Esophagus muscularis mucosa (tissue), 4 donors: Measurements from ENCODE around the gene EPHB1.

Experiments used
- EP300 ChIP-seq: sonication (generic); formaldehyde crosslinking; IDR thresholded peaks from one replicate; pipeline ENCODE4 v1.6.1; 2017; ENCODE audit warnings: antibody characterized with exemption
- POLR2A ChIP-seq: fragments of 450-650 bp; IDR thresholded peaks from one replicate; pipeline ENCODE4 v1.6.1; 2017; ENCODE audit warnings: antibody characterized with exemption, moderate library complexity, mild to moderate bottlenecking, low read depth
- POLR2AphosphoS5 ChIP-seq, 2 donors: sonication (generic); formaldehyde crosslinking; IDR thresholded peaks; one replicate each; pipeline ENCODE4 v1.6.1; 2017; ENCODE audit warnings: antibody characterized with exemption in 2 of 2
- TF ChIP-seq, protein P1 (sequence below), 3 experiments: fragments of 200-600 bp in 2 of 3; fragments of 450-650 bp in 1 of 3; sonication (generic) in 2 of 3; IDR thresholded peaks; one replicate each; pipeline ENCODE4 v1.5.1; 2017 to 2019; ENCODE audit warnings: antibody characterized with exemption in 3 of 3, mild to moderate bottlenecking in 2 of 3, moderate library complexity in 1 of 3

DNA sequence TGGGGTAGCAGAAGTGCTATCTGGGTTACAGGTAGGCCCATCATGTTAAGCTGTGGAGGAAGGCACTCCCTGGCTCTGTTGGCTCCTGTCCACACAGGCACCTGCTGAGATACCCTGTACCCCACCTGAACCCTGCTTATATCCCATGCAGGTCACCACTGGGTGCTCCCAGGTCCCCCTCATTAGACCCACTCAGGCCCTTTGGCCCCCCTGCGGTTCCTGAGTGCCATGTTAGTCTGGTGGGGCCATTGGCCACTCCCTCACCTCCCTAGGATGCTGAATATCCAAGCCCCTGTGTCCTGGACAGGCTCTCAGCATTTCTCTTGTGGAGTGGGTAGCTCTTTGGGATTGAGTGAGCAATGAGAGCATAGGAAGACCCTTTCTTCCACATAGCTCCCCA is 128.2 kb downstream of the EPHB1 start:
- TF ChIP-seq POLR2A (no peak), POLR2AphosphoS5 (IDR thresholded peaks at IDR 0.05) (no peak), EP300 (no peak)
- TF ChIP-seq, protein P1, sequence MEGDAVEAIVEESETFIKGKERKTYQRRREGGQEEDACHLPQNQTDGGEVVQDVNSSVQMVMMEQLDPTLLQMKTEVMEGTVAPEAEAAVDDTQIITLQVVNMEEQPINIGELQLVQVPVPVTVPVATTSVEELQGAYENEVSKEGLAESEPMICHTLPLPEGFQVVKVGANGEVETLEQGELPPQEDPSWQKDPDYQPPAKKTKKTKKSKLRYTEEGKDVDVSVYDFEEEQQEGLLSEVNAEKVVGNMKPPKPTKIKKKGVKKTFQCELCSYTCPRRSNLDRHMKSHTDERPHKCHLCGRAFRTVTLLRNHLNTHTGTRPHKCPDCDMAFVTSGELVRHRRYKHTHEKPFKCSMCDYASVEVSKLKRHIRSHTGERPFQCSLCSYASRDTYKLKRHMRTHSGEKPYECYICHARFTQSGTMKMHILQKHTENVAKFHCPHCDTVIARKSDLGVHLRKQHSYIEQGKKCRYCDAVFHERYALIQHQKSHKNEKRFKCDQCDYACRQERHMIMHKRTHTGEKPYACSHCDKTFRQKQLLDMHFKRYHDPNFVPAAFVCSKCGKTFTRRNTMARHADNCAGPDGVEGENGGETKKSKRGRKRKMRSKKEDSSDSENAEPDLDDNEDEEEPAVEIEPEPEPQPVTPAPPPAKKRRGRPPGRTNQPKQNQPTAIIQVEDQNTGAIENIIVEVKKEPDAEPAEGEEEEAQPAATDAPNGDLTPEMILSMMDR (IDR thresholded peaks at IDR 0.05) = no peak
